Kidney epithelial cell (primary cell): ENCODE data around the gene ZNF750. TPM values are rescaled to one million over a fixed set of nuclear protein-coding genes. Genes with fewer than 3 reads are reported as not detected.

ENCODE experiments used
- DNase-seq: peaks from one replicate; pipeline ENCODE4 v3.0.0-alpha.2; 2010; ENCODE audit warnings: low read depth
- H3K27me3 ChIP-seq: 2 replicates; pipeline ENCODE4 v1.6.0; 2011; ENCODE audit warnings: low read length; ENCODE audit not compliant: control insufficient read depth, insufficient read depth
- H3K36me3 ChIP-seq: 2 replicates; pipeline ENCODE4 v1.5.1; 2011; ENCODE audit warnings: low read length; ENCODE audit not compliant: control insufficient read depth, insufficient read depth
- H3K4me3 ChIP-seq: 2 replicates; pipeline ENCODE4 v1.5.1; 2011; ENCODE audit warnings: low read depth, mild to moderate bottlenecking, control low read depth, low read length
- CTCF ChIP-seq: IDR thresholded peaks from 2 replicates; pipeline ENCODE4 v1.5.1; 2011; ENCODE audit warnings: mild to moderate bottlenecking, moderate library complexity, low read length, control low read depth, inconsistent platforms; ENCODE audit not compliant: insufficient read depth, poor library complexity, severe bottlenecking
- total RNA-seq: library from RNA; depleted of rRNA; stranded (reverse); fragments of >200 nt; gene quantifications from 2 replicates; pipeline ENCODE4 v1.2.3, GENCODE V29; 2015

ZNF750 gene
- total RNA-seq, 1 donor from 2014 or later: 0.84 TPM

DNA sequence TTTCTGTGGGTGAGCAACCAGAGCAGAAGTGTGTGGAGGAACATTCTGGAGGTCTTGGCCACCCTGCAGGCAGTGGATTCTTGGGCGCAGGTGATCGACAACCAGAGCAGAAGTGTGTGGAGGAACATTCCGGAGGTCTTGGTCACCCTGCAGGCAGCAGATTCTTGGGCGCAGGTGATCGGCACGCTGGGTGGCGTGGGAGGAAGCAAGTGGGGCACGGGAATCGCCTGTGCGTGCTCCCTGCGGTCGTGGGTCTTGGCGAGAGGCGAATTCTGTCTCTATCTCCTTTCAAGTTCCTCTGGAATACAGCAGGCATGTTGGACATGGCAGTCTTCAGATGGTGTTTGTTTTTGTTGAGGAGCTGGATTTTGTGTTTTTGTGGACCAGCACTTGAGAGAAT, 30.7 kb upstream of the ZNF750 start:
- no peak for TF ChIP-seq CTCF
- H3K4me3 ChIP-seq: no peak overlapping the region
- no peak for DNase-seq
- H3K36me3 ChIP-seq: peaks cover 1% of the 10 kb centered on the region
- no peaks in the 10 kb centered on the region for H3K27me3 ChIP-seq

DNA sequence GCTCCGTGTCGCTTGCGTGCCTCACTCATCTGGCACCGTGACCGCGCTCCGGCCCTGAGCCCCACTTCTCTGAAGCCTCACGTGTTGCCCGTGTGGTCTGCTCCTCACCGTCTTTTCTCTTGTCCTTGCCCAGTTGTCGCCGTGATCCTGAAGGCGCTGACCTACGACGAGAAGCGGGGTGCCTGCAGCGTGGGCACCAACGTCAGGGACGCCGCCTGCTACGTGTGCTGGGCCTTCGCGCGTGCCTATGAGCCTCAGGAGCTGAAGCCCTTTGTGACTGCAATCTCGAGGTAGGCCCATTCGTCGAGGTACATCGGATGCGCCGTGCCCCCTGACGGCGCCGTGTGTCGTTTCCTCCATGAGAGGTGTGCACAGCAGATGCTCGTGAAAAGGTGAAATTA, 30.3 kb upstream of the ZNF750 start:
- TF ChIP-seq CTCF: no peak
- Histone ChIP-seq H3K36me3 (no peaks in the 10 kb centered on the region), H3K4me3 (no peak overlapping the region), H3K27me3 (no peaks in the 10 kb centered on the region)
- DNase-seq: no peak

DNA sequence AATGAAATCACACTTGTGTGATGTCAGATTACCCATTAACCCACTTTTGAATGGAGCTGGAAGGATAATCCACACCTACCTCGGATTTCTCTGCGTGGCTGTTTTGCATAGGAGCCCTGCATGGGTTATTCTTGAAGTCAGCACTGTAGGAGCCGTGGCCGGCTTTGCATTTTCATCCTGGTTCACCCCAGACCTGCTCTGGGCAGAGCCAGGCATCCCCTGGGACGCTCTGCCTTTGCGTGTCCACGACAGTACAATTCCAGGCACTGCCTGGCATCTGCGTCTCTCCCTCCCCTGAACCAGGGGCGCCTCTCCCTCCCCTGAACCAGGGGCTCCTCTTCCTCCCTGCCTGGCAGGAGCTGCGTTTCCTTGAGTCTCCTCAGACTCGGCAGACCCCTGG, 29.7 kb upstream of the ZNF750 start:
- DNase-seq: no peak
- H3K4me3 ChIP-seq: no peak overlapping the region
- H3K36me3 ChIP-seq: no peaks in the 10 kb centered on the region
- no peaks in the 10 kb centered on the region for H3K27me3 ChIP-seq
- TF ChIP-seq CTCF: no peak

GRCh38 chr17:82868715-82869131, 28.9 kb upstream of the ZNF750 start:
- H3K27me3 ChIP-seq: no peaks in the 10 kb centered on the region
- no peak overlapping the region for H3K4me3 ChIP-seq
- H3K36me3 ChIP-seq: no peaks in the 10 kb centered on the region
- no peak for TF ChIP-seq CTCF
- DNase-seq: no peak

DNA sequence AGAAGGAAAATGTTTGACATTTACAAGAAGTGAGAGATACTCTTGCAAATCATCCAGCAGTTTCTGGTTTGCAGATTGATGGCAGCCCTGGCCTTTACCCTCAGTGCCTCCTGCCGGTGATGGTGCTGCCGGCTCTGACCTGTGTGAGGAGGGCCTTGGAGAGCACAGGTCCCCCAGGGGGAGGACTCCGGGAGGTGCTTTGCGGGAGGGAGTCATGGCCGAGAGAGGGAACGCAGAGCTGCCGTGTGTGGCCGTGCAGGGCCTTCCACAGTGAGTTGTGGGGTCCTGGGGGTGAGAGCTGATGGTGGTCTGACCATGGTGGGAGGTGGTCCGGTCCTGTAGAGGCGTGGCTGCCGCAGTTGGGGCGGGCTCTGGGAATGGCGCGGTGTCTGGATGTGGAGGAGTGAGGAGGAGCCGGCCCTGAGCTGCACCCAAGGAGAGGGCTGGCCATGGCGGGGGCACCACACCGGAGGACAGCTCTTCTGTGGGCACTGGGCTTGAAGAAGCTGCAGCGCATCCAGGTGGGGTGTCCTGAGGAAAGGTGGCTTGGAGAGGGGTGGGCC, 28.0 kb upstream of the ZNF750 start:
- no peaks in the 10 kb centered on the region for H3K27me3 ChIP-seq
- no peak overlapping the region for H3K4me3 ChIP-seq
- DNase-seq: no peak
- TF ChIP-seq CTCF: no peak
- no peaks in the 10 kb centered on the region for H3K36me3 ChIP-seq

GRCh38 chr17:82866590-82867191, 26.9 kb upstream of the ZNF750 start:
- no peak for TF ChIP-seq CTCF
- H3K36me3 ChIP-seq: no peaks in the 10 kb centered on the region
- H3K4me3 ChIP-seq: no peak overlapping the region
- H3K27me3 ChIP-seq: no peaks in the 10 kb centered on the region
- no peak for DNase-seq
